Activated gamma-delta T cell (primary cell): ENCODE measurements around the gene GNAZ.
A peak's percentile ranks its signal among the peaks of the same experiment; 100 is the strongest.
"Not testable (repeated sequence)": the region's sequence is repeated elsewhere in the genome, so short reads cannot be mapped to it uniquely, and the experiment has no call there.

ENCODE experiments used
- DNase-seq: peaks from one replicate; lab custom pipeline; 2025; lab: John Stamatoyannopoulos, UW

Gene GNAZ

DNA sequence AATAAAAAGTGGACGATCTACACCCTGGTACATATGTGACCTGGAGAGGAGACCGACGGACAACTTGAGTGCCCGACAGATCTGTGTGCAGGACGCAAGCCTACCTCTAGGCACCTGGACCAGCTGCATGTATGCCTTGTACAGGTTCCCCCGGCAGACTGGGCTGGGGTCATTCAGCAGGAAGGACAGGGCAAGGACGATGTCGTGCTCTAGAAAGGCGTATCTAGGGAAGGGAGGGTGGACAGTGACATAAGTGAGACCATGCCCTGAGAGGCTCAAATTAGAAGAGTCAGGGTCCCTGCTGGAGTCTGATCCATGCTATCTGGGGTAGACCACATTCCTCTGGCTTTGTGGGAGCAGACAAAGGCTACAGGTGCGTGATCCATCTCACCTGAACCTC is 63.6 kb downstream of the GNAZ start:
- DNase-seq: no peak

GRCh38 chr22:23136991-23137390 is 66.7 kb downstream of the GNAZ start:
- not testable (repeated sequence) for DNase-seq

GRCh38 chr22:23137468-23137867 is 67.1 kb downstream of the GNAZ start:
- no peak for DNase-seq

- no peak for DNase-seq
Observed at GRCh38 chr22:23137905-23138561, 67.7 kb downstream of the GNAZ start.

- DNase-seq: no peak
Observed at GRCh38 chr22:23138584-23139435, 68.5 kb downstream of the GNAZ start.

- DNase-seq: no peak
Observed at GRCh38 chr22:23140385-23140784, 70.1 kb downstream of the GNAZ start.

DNA sequence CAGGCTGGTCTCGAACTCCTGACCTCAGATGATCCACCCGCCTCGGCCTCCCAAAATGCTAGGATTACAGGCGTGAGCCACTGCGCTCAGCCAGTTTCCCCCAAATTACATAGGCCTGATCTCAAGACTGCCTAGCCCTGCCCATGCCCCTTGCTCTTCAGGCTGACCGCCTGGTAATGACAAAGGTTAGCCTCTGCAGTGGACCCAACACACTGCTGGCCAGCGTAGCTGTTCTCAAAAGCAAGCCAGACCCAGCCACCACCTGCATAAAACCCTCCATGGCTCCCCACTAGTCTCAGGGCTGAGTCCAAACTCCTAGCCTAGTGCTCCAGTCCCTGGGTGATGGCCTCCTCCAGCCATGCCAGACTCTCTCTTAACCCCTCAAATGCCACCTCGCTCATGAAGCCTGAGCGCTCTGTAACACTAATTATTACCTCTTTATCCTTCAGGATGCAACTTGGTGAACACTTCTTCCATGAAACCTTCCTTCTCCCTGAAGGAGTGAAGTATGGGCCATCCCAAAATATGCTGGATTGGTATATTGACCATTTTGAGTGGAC is 72.3 kb downstream of the GNAZ start:
- no peak for DNase-seq

- DNase-seq: no peak
Observed at GRCh38 chr22:23143119-23143518, 72.8 kb downstream of the GNAZ start.

GRCh38 chr22:23144432-23144831 is 74.1 kb downstream of the GNAZ start:
- DNase-seq: no peak

- DNase-seq: peak; percentile 75
Observed at GRCh38 chr22:23144932-23145877, 74.9 kb downstream of the GNAZ start, which contains the start of gene RAB36. Gene RAB36, plus strand, starts transcription at chr22:23145477. Its CDS starts 1,140 bp downstream, at chr22:23146617.

- no peak for DNase-seq
Observed at GRCh38 chr22:23145878-23146470, 75.7 kb downstream of the GNAZ start.

GRCh38 chr22:23146478-23147205 is 76.3 kb downstream of the GNAZ start:
- DNase-seq: no peak

GRCh38 chr22:23147617-23148387 is 77.5 kb downstream of the GNAZ start:
- no peak for DNase-seq

DNA sequence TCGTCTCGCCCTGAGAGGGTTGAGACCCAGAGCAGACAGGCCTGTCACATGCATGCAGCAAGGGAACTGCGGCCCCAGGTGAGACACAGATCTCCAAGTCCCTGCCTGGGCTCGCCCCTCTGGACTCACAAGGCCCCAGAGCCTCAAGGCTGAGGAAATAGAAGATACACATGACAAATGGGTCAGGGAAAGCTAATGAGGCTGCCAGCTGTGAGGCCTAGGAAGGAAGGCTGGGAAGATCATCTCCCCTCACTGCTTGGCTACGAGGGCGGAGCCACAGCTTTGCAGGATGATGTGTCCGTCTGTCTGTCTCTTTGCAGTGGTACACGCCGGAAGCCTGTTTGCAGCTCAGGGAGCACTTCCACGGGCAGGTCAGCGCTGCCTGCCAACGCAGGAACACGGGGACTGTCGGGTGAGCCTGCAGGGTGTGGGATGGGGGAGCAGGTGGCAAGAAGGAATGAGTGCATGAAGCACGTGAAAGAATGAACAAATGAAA is 79.5 kb downstream of the GNAZ start:
- DNase-seq: no peak

GRCh38 chr22:23150762-23151161 is 80.4 kb downstream of the GNAZ start:
- DNase-seq: no peak

DNA sequence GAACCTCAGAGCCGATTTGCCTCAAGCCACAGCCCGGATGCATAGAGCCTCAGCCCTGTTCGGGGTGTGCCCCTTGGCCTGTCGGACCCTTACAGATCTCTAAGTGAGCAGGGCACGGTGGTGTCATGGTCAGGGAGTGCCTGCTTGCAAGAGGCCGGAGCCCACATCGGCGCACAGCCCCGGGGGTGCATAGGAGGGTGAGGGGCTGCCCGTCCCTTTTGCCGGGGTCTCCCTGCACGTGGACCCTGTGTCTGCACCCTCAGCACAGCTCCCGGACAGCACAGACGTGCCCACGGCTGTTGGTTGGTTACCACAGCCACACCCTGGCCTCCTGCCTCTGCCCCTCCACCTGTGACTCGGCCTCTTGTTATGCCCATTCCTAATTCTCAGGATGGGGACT is 81.5 kb downstream of the GNAZ start:
- no peak for DNase-seq

DNA sequence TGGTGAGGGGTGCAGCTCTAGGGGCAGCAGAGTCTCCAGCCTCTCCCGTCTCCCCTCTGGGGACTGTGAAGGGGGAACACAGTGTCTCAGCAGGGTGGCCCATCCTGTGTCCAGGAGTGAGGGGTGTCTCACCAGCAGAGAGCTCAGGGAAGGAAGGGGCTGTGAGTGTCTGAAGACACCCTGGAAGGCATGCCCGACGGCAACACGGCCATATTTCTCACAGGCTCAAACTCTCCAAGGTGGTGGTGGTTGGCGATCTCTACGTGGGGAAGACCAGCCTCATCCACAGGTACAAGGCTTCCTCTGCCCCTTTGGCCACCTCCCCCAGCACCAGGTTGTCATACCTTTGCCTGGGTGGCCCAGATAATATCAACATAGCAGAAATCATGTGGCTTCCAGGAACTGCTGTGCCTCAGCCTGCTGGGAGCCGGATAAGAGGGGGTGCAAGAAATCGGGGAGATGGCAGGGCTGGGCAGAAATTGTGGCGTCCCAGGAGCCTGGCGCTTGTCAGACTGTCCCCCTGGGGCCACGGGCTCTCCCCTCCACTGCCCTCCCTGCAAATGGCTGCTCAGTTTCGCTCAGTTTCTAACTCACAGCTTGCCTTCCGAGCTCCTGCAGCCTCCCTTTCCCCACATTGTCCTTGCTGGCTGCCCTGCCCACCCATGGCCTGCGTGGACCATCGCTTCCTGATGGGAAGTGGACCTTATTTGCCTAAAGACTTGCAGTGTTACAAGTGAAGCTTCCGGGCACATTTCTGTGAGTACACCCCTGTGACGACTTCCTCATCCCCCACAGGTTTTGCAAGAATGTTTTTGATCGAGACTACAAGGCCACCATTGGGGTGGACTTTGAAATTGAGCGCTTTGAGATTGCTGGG is 82.2 kb downstream of the GNAZ start:
- DNase-seq: no peak

GRCh38 chr22:23153994-23154393 is 83.7 kb downstream of the GNAZ start:
- no peak for DNase-seq

GRCh38 chr22:23154461-23154860 is 84.1 kb downstream of the GNAZ start:
- no peak for DNase-seq
